Adipocyte (in vitro differentiated cells): ENCODE results near the gene CCDC137.
A peak's percentile ranks its signal among the peaks of the same experiment; 100 is the strongest.

Source experiments
- DNase-seq: peaks from one replicate; pipeline ENCODE4 v3.0.0-alpha.2; 2015; ENCODE audit warnings: low read depth
- H3K27me3 ChIP-seq: replicated peaks from 2 replicates; pipeline ENCODE4 v1.7.0; 2013; ENCODE audit warnings: mild to moderate bottlenecking, low read length, moderate library complexity; ENCODE audit not compliant: control insufficient read depth, insufficient read depth
- H3K36me3 ChIP-seq: 2 replicates; pipeline ENCODE4 v1.7.0; 2013; ENCODE audit warnings: low read length, mild to moderate bottlenecking, moderate library complexity; ENCODE audit not compliant: control insufficient read depth, insufficient read depth, severe bottlenecking
- H3K4me1 ChIP-seq: 2 replicates; pipeline ENCODE4 v1.7.0; 2013; ENCODE audit warnings: mild to moderate bottlenecking, low read length, moderate library complexity; ENCODE audit not compliant: control insufficient read depth, insufficient read depth
- H3K4me3 ChIP-seq: 2 replicates; pipeline ENCODE4 v1.7.0; 2013; ENCODE audit warnings: mild to moderate bottlenecking, low read length, moderate library complexity
- H3K9ac ChIP-seq: 2 replicates; pipeline ENCODE4 v1.7.0; 2013; ENCODE audit warnings: mild to moderate bottlenecking, low read length, moderate library complexity
- H3K9me3 ChIP-seq: 2 replicates; pipeline ENCODE4 v1.7.0; 2013; ENCODE audit warnings: mild to moderate bottlenecking, low read length, moderate library complexity; ENCODE audit not compliant: control insufficient read depth

Gene CCDC137

GRCh38 chr17:81640011-81640410 lies 26.5 kb upstream of the CCDC137 start:
- Histone ChIP-seq H3K9me3 (no peaks in the 10 kb centered on the region), H3K36me3 (no peaks in the 10 kb centered on the region), H3K9ac (no peak overlapping the region), H3K4me3 (no peak overlapping the region), H3K4me1 (peaks cover 11% of the 10 kb centered on the region), H3K27me3 (no peaks in the 10 kb centered on the region)
- no peak for DNase-seq

- Histone ChIP-seq H3K4me3 (no peak overlapping the region), H3K36me3 (no peaks in the 10 kb centered on the region), H3K4me1 (peaks cover 3% of the 10 kb centered on the region), H3K9ac (no peak overlapping the region), H3K27me3 (peaks cover 4% of the 10 kb centered on the region), H3K9me3 (no peaks in the 10 kb centered on the region)
- peak; percentile 62 for DNase-seq
Observed at GRCh38 chr17:81641825-81642489, 24.6 kb upstream of the CCDC137 start.

- no peaks in the 10 kb centered on the region for H3K4me1 ChIP-seq
- peaks cover 18% of the 10 kb centered on the region for H3K27me3 ChIP-seq
- H3K36me3 ChIP-seq: no peaks in the 10 kb centered on the region
- no peak for DNase-seq
- no peak overlapping the region for H3K4me3 ChIP-seq
- H3K9me3 ChIP-seq: no peaks in the 10 kb centered on the region
- H3K9ac ChIP-seq: no peak overlapping the region
Observed at GRCh38 chr17:81644496-81644895, 22.0 kb upstream of the CCDC137 start.

GRCh38 chr17:81644976-81645952 lies 21.3 kb upstream of the CCDC137 start:
- Histone ChIP-seq H3K4me3 (no peak overlapping the region), H3K36me3 (no peaks in the 10 kb centered on the region), H3K27me3 (peaks cover 18% of the 10 kb centered on the region), H3K9ac (no peak overlapping the region), H3K9me3 (no peaks in the 10 kb centered on the region), H3K4me1 (no peaks in the 10 kb centered on the region)
- DNase-seq: no peak

- H3K9ac ChIP-seq: no peak overlapping the region
- H3K36me3 ChIP-seq: no peaks in the 10 kb centered on the region
- no peaks in the 10 kb centered on the region for H3K9me3 ChIP-seq
- no peak for DNase-seq
- peaks cover 4% of the 10 kb centered on the region for H3K4me1 ChIP-seq
- H3K4me3 ChIP-seq: no peak overlapping the region
- peaks cover 18% of the 10 kb centered on the region for H3K27me3 ChIP-seq
Observed at GRCh38 chr17:81646869-81647600, 19.5 kb upstream of the CCDC137 start.

GRCh38 chr17:81647640-81648012 lies 18.9 kb upstream of the CCDC137 start:
- DNase-seq: no peak
- Histone ChIP-seq H3K9me3 (no peaks in the 10 kb centered on the region), H3K9ac (no peak overlapping the region), H3K36me3 (no peaks in the 10 kb centered on the region), H3K27me3 (peaks cover 18% of the 10 kb centered on the region), H3K4me3 (no peak overlapping the region), H3K4me1 (peaks cover 4% of the 10 kb centered on the region)

GRCh38 chr17:81648013-81648706 lies 18.4 kb upstream of the CCDC137 start:
- Histone ChIP-seq H3K36me3 (no peaks in the 10 kb centered on the region), H3K4me3 (no peak overlapping the region), H3K27me3 (peaks cover 18% of the 10 kb centered on the region), H3K9me3 (no peaks in the 10 kb centered on the region), H3K4me1 (peaks cover 4% of the 10 kb centered on the region), H3K9ac (no peak overlapping the region)
- no peak for DNase-seq

GRCh38 chr17:81648707-81649085 lies 17.8 kb upstream of the CCDC137 start:
- H3K36me3 ChIP-seq: no peaks in the 10 kb centered on the region
- H3K27me3 ChIP-seq: peaks cover 18% of the 10 kb centered on the region
- H3K4me3 ChIP-seq: no peak overlapping the region
- no peak for DNase-seq
- no peaks in the 10 kb centered on the region for H3K9me3 ChIP-seq
- H3K4me1 ChIP-seq: peaks cover 4% of the 10 kb centered on the region
- H3K9ac ChIP-seq: no peak overlapping the region

- H3K9ac ChIP-seq: no peak overlapping the region
- H3K36me3 ChIP-seq: no peaks in the 10 kb centered on the region
- peaks cover 18% of the 10 kb centered on the region for H3K27me3 ChIP-seq
- no peak overlapping the region for H3K4me3 ChIP-seq
- no peak for DNase-seq
- H3K9me3 ChIP-seq: no peaks in the 10 kb centered on the region
- peaks cover 4% of the 10 kb centered on the region for H3K4me1 ChIP-seq
Observed at GRCh38 chr17:81650951-81651350, 15.6 kb upstream of the CCDC137 start.

GRCh38 chr17:81651692-81652091 lies 14.8 kb upstream of the CCDC137 start:
- H3K36me3 ChIP-seq: no peaks in the 10 kb centered on the region
- H3K9me3 ChIP-seq: no peaks in the 10 kb centered on the region
- peak; percentile 59 for DNase-seq
- no peak overlapping the region for H3K9ac ChIP-seq
- peaks cover 17% of the 10 kb centered on the region for H3K27me3 ChIP-seq
- H3K4me3 ChIP-seq: no peak overlapping the region
- H3K4me1 ChIP-seq: peaks cover 4% of the 10 kb centered on the region
